Esophagus muscularis mucosa (tissue), 4 donors: ENCODE data around the gene RASIP1.

Experiments used
- CTCF ChIP-seq, 3 experiments: fragments of 200-600 bp in 2 of 3; fragments of 450-650 bp in 1 of 3; sonication (generic) in 2 of 3; IDR thresholded peaks; one replicate each; pipeline ENCODE4 v1.5.1; 2017 to 2019; ENCODE audit warnings: antibody characterized with exemption in 3 of 3, mild to moderate bottlenecking in 2 of 3, moderate library complexity in 1 of 3
- EP300 ChIP-seq: sonication (generic); formaldehyde crosslinking; IDR thresholded peaks from one replicate; pipeline ENCODE4 v1.6.1; 2017; ENCODE audit warnings: antibody characterized with exemption
- POLR2A ChIP-seq: fragments of 450-650 bp; IDR thresholded peaks from one replicate; pipeline ENCODE4 v1.6.1; 2017; ENCODE audit warnings: antibody characterized with exemption, moderate library complexity, mild to moderate bottlenecking, low read depth

GRCh38 chr19:48719263-48720171 is 20.9 kb downstream of the RASIP1 start, which contains the start of gene MAMSTR:
- TF ChIP-seq CTCF (IDR thresholded peaks at IDR 0.05): no peak
- no peak for TF ChIP-seq POLR2A
- TF ChIP-seq EP300: no peak
